HG03469 (cell line): ENCODE results near the gene ZBTB44.

Source experiments
- ATAC-seq: cut with Tn5 transposase; IDR thresholded peaks from one replicate; pipeline ENCODE4 v1.9.1; 2021; ENCODE audit warnings: mild to moderate bottlenecking, moderate library complexity, moderate number of reproducible peaks; ENCODE audit not compliant: unreplicated experiment

Gene ZBTB44

GRCh38 chr11:130180491-130180890 is 134.2 kb downstream of the ZBTB44 start:
- ATAC-seq, result no peak

GRCh38 chr11:130179396-130180306 is 135.1 kb downstream of the ZBTB44 start:
- ATAC-seq, result no peak

- no peak for ATAC-seq
These were observed 136.0 kb downstream of the ZBTB44 start for GRCh38 chr11:130178441-130179339.

- no peak for ATAC-seq
These were observed 136.9 kb downstream of the ZBTB44 start for GRCh38 chr11:130177782-130178181.
